ENCODE measurements around the gene CIC.

CIC gene

GRCh38 chr19:42343344-42344110 is 74.5 kb downstream of the CIC start:
- no peak for TF ChIP-seq TAF1 (IDR thresholded peaks at IDR 0.05; ENCODE audit: borderline replicate concordance, insufficient read depth, low read length)
- TF ChIP-seq REST (IDR thresholded peaks at IDR 0.05; ENCODE audit: insufficient read depth in 1 of 2, low read depth in 2 of 2, low read length in 2 of 2), result no peak
- no peak for TF ChIP-seq SIN3A (IDR thresholded peaks at IDR 0.05; ENCODE audit: borderline replicate concordance, insufficient read depth, low read length)
- TF ChIP-seq POLR2AphosphoS5 (IDR thresholded peaks at IDR 0.05; ENCODE audit: low read depth, low read length), result no peak
- TF ChIP-seq FOXP2 (optimal IDR thresholded peaks at IDR 0.05; ENCODE audit: borderline replicate concordance, extremely low read depth, extremely low read length, insufficient read depth), result no peak

- no peak for TF ChIP-seq SIN3A (IDR thresholded peaks at IDR 0.05; ENCODE audit: borderline replicate concordance, insufficient read depth, low read length)
- no peak for TF ChIP-seq POLR2AphosphoS5 (IDR thresholded peaks at IDR 0.05; ENCODE audit: low read depth, low read length)
- no peak for TF ChIP-seq TAF1 (IDR thresholded peaks at IDR 0.05; ENCODE audit: borderline replicate concordance, insufficient read depth, low read length)
- no peak for TF ChIP-seq REST (IDR thresholded peaks at IDR 0.05; ENCODE audit: insufficient read depth in 1 of 2, low read depth in 2 of 2, low read length in 2 of 2)
- TF ChIP-seq FOXP2 (optimal IDR thresholded peaks at IDR 0.05; ENCODE audit: borderline replicate concordance, extremely low read depth, extremely low read length, insufficient read depth), result no peak
Measured at GRCh38 chr19:42344336-42344893, 75.4 kb downstream of the CIC start.
